HCT116 (cell line): Measurements from ENCODE around the gene TMA16. TPM values are rescaled to one million over a fixed set of nuclear protein-coding genes. Genes with fewer than 3 reads are reported as not detected.

Source experiments
- ATAC-seq: fragments of 200-7000 bp; cut with Tn5 transposase; 2 replicates; pipeline ENCODE4 v1.9.1; 2020; ENCODE audit warnings: mild to moderate bottlenecking, moderate library complexity
- BruUV-seq: library from RNA; stranded (reverse); fragments of 400-500 nt; replicated peaks from 2 replicates; lab custom pipeline; 2021; lab: Mats Ljungman, UMichigan
- CTCF ChIA-PET: fragments of 300-600 bp; sonication (Branson Sonifier 250); formaldehyde crosslinking; loops from one replicate; lab custom pipeline; 2021; ENCODE audit warnings: antibody characterized with exemption; lab: Charles Lee
- POLR2A ChIA-PET: fragments of 300-600, 350-600 bp; sonication (Branson Sonifier 250); formaldehyde crosslinking; loops from one replicate; lab custom pipeline; 2021; ENCODE audit warnings: antibody characterized with exemption; lab: Charles Lee
- RAD21 ChIA-PET, 2 experiments: fragments of 300-600 bp; sonication (Branson Sonifier 250); formaldehyde crosslinking; loops; one replicate each; lab custom pipeline; 2023; ENCODE audit warnings: low total read pairs in 2 of 2; ENCODE audit not compliant: uncharacterized antibody in 2 of 2, unreplicated experiment in 2 of 2, low non-redundant PET in 1 of 2; lab: Charles Lee
- DNase-seq: peaks from one replicate; pipeline ENCODE4 v3.0.0-alpha.2; 2010; ENCODE audit warnings: low read depth, low spot score
- H2AFZ ChIP-seq: fragments of 200-600 bp; shearing (Covaris generic), sonication (generic); 2 replicates; pipeline ENCODE4 v1.6.1; 2017; ENCODE audit warnings: low read depth, mixed run types, mixed read lengths, antibody characterized with exemption, low read length; ENCODE audit not compliant: poor library complexity, severe bottlenecking
- H3K27ac ChIP-seq: 2 replicates; pipeline ENCODE4 v1.5.1; 2012; ENCODE audit warnings: low read depth, low read length
- H3K27me3 ChIP-seq: fragments of 200-600 bp; sonication (generic); 2 replicates; pipeline ENCODE4 v1.6.1; 2016; ENCODE audit warnings: mixed run types, low read length, mixed read lengths; ENCODE audit not compliant: insufficient read depth
- H3K36me3 ChIP-seq, 2 experiments: fragments of 200-500 bp in 1 of 2; fragments of 200-600 bp in 1 of 2; sonication (Bioruptor generic) in 1 of 2; sonication (generic) in 1 of 2; 2 replicates each; pipeline versions ENCODE4 v1.5.1 to v1.6.1; 2014 to 2016; ENCODE audit warnings: low read length in 2 of 2, inconsistent platforms in 1 of 2, mixed read lengths in 1 of 2, mixed run types in 1 of 2; ENCODE audit not compliant: insufficient read depth in 2 of 2, control insufficient read depth in 1 of 2
- H3K4me1 ChIP-seq, 2 experiments: fragments of 200-600 bp in 1 of 2; sonication (generic) in 1 of 2; 2 replicates each; pipeline versions ENCODE4 v1.5.1 to v1.6.1; 2012 to 2017; ENCODE audit warnings: low read length in 2 of 2, inconsistent platforms in 1 of 2, mild to moderate bottlenecking in 1 of 2, mixed read lengths in 1 of 2, mixed run types in 1 of 2, moderate library complexity in 1 of 2; ENCODE audit not compliant: insufficient read depth in 2 of 2, control insufficient read depth in 1 of 2
- H3K4me2 ChIP-seq: fragments of 200-600 bp; sonication (generic); 2 replicates; pipeline ENCODE4 v1.6.1; 2017; ENCODE audit warnings: mixed run types, low read length, mixed read lengths
- H3K4me3 ChIP-seq, 2 experiments: fragments of 200-600 bp in 1 of 2; sonication (generic) in 1 of 2; replicated peaks in 1 of 2; 2 replicates each; pipeline ENCODE4 v1.5.1; 2011 to 2016; ENCODE audit warnings: low read length in 2 of 2, control low read depth in 1 of 2, low read depth in 1 of 2, mild to moderate bottlenecking in 1 of 2, mixed read lengths in 1 of 2, mixed run types in 1 of 2
- H3K79me2 ChIP-seq: fragments of 200-600 bp; sonication (generic); 2 replicates; pipeline ENCODE4 v1.6.1; 2017; ENCODE audit warnings: mild to moderate bottlenecking, mixed run types, low read length, moderate library complexity, mixed read lengths; ENCODE audit not compliant: insufficient read depth
- H3K9ac ChIP-seq: fragments of 200-600 bp; sonication (generic); 2 replicates; pipeline ENCODE4 v1.6.1; 2016; ENCODE audit warnings: low read length, mixed read lengths
- H3K9me2 ChIP-seq: fragments of 200-600 bp; sonication (generic), shearing (Covaris generic); 2 replicates; pipeline ENCODE4 v1.6.1; 2017; ENCODE audit warnings: mixed run types, mild to moderate bottlenecking, moderate library complexity; ENCODE audit not compliant: insufficient read depth
- H3K9me3 ChIP-seq, 2 experiments: fragments of 200-500 bp in 1 of 2; fragments of 200-600 bp in 1 of 2; sonication (Bioruptor generic) in 1 of 2; sonication (generic) in 1 of 2; 2 replicates each; pipeline ENCODE4 v1.6.1; 2014 to 2017; ENCODE audit warnings: low read length in 2 of 2, mixed read lengths in 2 of 2, inconsistent platforms in 1 of 2, low read depth in 1 of 2, mild to moderate bottlenecking in 1 of 2, mixed run types in 1 of 2, moderate library complexity in 1 of 2; ENCODE audit not compliant: control insufficient read depth in 1 of 2, insufficient read depth in 1 of 2
- H4K20me1 ChIP-seq: fragments of 200-600 bp; sonication (generic), shearing (Covaris generic); 2 replicates; pipeline ENCODE4 v1.6.1; 2017; ENCODE audit warnings: mixed run types, mild to moderate bottlenecking, moderate library complexity; ENCODE audit not compliant: insufficient read depth
- CBX3 ChIP-seq: IDR thresholded peaks from 2 replicates; pipeline ENCODE4 v1.6.1; 2012; ENCODE audit warnings: low read depth
- CEBPB ChIP-seq: IDR thresholded peaks from 2 replicates; pipeline ENCODE4 v1.6.1; 2012; ENCODE audit warnings: low read depth
- EGR1 ChIP-seq: IDR thresholded peaks from 2 replicates; pipeline ENCODE4 v1.6.1; 2012; ENCODE audit warnings: low read depth
- EZH2phosphoT487 ChIP-seq: fragments of 200-600 bp; IDR thresholded peaks from 2 replicates; pipeline ENCODE4 v1.6.1; 2018; ENCODE audit warnings: antibody characterized with exemption, borderline replicate concordance
- POLR2A ChIP-seq: IDR thresholded peaks from 2 replicates; pipeline ENCODE4 v1.7.0; 2011; ENCODE audit warnings: borderline replicate concordance; ENCODE audit not compliant: insufficient read depth, insufficient read length; ENCODE audit errors: extremely low read depth
- POLR2AphosphoS5 ChIP-seq: IDR thresholded peaks from 2 replicates; pipeline ENCODE4 v1.6.1; 2011; ENCODE audit warnings: mild to moderate bottlenecking, low read depth, low read length, moderate library complexity
- RAD21 ChIP-seq: IDR thresholded peaks from 2 replicates; pipeline ENCODE4 v1.6.1; 2012; ENCODE audit warnings: low read depth, mild to moderate bottlenecking
- SP1 ChIP-seq: IDR thresholded peaks from 2 replicates; pipeline ENCODE4 v1.6.1; 2012; ENCODE audit warnings: low read depth
- TCF7L2 ChIP-seq: IDR thresholded peaks from 2 replicates; pipeline ENCODE4 v1.7.0; 2011; ENCODE audit warnings: borderline replicate concordance, inconsistent platforms; ENCODE audit not compliant: insufficient read depth, insufficient read length; ENCODE audit errors: extremely low read depth
- ZBTB33 ChIP-seq: IDR thresholded peaks from 2 replicates; pipeline ENCODE4 v1.6.1; 2011; ENCODE audit warnings: mild to moderate bottlenecking, low read length, moderate library complexity; ENCODE audit not compliant: insufficient replicate concordance; ENCODE audit errors: extremely low read depth
- intact Hi-C: fragments of 100-400 bp; cut with micrococcal nuclease; formaldehyde crosslinking; loops from 2 replicates; pipeline ENCODE4 v1.10.0; 2022
- total RNA-seq: library from RNA; stranded (reverse); gene quantifications from one replicate; pipeline ENCODE4 v1.2.1, GENCODE V29; 2021; ENCODE audit not compliant: unreplicated experiment

Gene TMA16
- total RNA-seq, 1 experiment from 2014 or later: 52.7 TPM

- no TSS peak for BruUV-seq
- TF ChIP-seq TCF7L2 (no peak), EGR1 (no peak), POLR2AphosphoS5 (peak; percentile 87), CEBPB (no peak), ZBTB33 (no peak), EZH2phosphoT487 (no peak), CBX3 (no peak), RAD21 (no peak), SP1 (no peak), POLR2A (peak; percentile 68)
- DNase-seq (peak; percentile 73), ATAC-seq (peak; percentile 18; the same call in 1 of the 2 replicates)
- peak overlapping the region; percentile 93; the same call in 1 of the 2 replicates for H3K27ac ChIP-seq
- peak overlapping the region; percentile 98 for H3K9ac ChIP-seq
- H3K9me3 ChIP-seq: no peaks in the 10 kb centered on the region
- H3K36me3 ChIP-seq: peaks cover 0 to 2% of the 10 kb centered on the region in 2 experiments; a peak in 1 of 4 replicates
- H4K20me1 ChIP-seq: 0 out of 2 replicates have a peak, but pooled peaks cover 5% of the 10 kb centered on the region
- peaks cover 36% of the 10 kb centered on the region for H3K79me2 ChIP-seq
- no peak overlapping the region for H2AFZ ChIP-seq
- POLR2A ChIA-PET: interaction anchor here (0.7 to 2.9 kb wide), 8 partner anchors 12 to 272 kb away, joined by 3 to 14 read pairs (median 5); no protein-coding TSS in a partner anchor
- intact Hi-C loops: loop anchor here (5.0 kb wide), 1 partner anchor 326 kb away; the partner anchor contains the start of gene NAF1
- peaks cover 6 to 22% of the 10 kb centered on the region in 2 experiments; a peak in 3 of 4 replicates for H3K4me1 ChIP-seq
- peak overlapping the region; percentile 87 to 95 for H3K4me3 ChIP-seq
- H3K4me2 ChIP-seq: peak overlapping the region; percentile 70
- H3K27me3 ChIP-seq: no peaks in the 10 kb centered on the region
- RAD21 ChIA-PET: interaction anchor here in 1 of 2 experiments (0.7 kb wide), 1 partner anchor 46 kb away, joined by 3 read pairs; no protein-coding TSS in a partner anchor
- no peaks in the 10 kb centered on the region for H3K9me2 ChIP-seq
- CTCF ChIA-PET: no interaction called here
Observed at GRCh38 chr4:163492951-163493504, 1.5 kb upstream of the TMA16 start.
